ENCODE data around the gene NRF1. TPM values are rescaled to one million over a fixed set of nuclear protein-coding genes. Genes with fewer than 3 reads are reported as not detected.
"Not testable (repeated sequence)": the region's sequence is repeated elsewhere in the genome, so short reads cannot be mapped to it uniquely, and the experiment has no call there.

NRF1 gene
- total RNA-seq, 2 donors from 2014 or later, result 33.7 to 33.9 TPM

DNA sequence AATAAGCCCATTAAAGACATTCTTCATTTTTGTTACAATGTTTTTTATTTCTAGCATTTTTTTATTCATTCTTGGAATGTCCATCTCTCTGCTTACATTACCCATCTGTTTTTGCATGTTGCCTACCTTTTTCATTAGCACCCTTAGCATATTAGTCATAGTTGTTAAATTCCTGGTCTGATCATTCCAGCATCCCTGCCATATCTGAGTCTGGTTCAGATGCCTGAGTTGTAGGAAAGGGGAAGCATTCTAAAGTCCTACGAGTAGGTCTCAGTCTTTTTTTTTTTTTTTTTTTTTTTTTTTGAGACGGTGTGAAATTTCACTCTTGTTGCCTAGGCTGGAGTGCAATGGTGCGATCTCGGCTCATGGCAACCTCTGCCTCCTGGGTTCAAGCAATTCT, 19.7 kb upstream of the NRF1 start:
- no peaks in the 10 kb centered on the region for H3K9me3 ChIP-seq (ENCODE audit: control insufficient read depth, low read length, poor library complexity, severe bottlenecking)
- Mint-ChIP-seq H3K4me1 (no peaks in the 10 kb centered on the region), H3K27ac (no peak overlapping the region), H3K27me3 (no peaks in the 10 kb centered on the region), H3K36me3 (ENCODE audit: low read depth) (no peaks in the 10 kb centered on the region), H3K4me3 (no peak overlapping the region)
- DNase-seq (no peak), ATAC-seq (no peak)

DNA sequence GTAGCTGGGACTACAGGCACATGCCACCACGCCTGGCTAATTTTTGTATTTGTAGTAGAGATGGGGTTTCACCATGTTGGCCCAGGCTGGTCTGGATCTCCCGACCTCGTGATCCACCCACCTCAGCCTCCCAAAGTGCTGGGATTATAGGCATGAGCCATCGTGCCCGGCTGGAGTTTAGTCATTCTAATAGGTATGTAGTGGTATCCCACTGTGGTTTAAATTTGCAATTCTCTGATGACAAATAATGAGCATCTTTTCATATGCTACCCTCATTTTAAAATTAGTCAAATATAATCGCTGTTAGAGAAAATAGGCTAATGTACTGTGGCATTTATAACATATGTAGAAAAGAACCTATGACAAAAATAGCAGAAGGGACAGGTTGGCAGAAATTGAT, 15.1 kb upstream of the NRF1 start:
- H3K27ac Mint-ChIP-seq; DNase-seq; H3K27me3 Mint-ChIP-seq; ATAC-seq; H3K9me3 ChIP-seq (ENCODE audit: control insufficient read depth, low read length, poor library complexity, severe bottlenecking); H3K4me3 Mint-ChIP-seq; H3K36me3 Mint-ChIP-seq (ENCODE audit: low read depth); H3K4me1 Mint-ChIP-seq: not testable (repeated sequence)

DNA sequence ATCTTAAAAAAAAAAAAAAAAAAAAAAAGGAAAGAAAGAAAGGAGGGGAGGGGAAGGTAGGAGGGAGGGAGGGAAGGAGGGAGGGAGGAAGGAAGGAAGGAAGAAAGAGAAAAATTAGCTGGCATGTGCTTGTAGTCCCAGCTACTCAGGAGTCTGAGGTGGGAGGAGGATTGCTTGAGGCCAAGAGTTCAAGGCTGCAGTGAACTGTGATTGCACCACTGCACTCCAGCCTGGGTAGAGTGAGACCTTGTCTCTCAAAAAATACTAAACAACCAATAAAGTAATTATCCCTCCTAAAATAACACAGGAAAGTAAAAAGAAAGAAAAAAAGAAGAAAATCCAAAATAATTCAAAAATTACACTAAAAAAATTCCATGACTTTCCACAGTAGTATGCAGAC, 13.8 kb upstream of the NRF1 start:
- peaks cover 3% of the 10 kb centered on the region for H3K4me1 Mint-ChIP-seq
- no peak overlapping the region for H3K27ac Mint-ChIP-seq
- H3K36me3 Mint-ChIP-seq (ENCODE audit: low read depth), result no peaks in the 10 kb centered on the region
- no peak overlapping the region for H3K4me3 Mint-ChIP-seq
- ATAC-seq, result no peak
- no peak for DNase-seq
- no peaks in the 10 kb centered on the region for H3K27me3 Mint-ChIP-seq
- no peaks in the 10 kb centered on the region for H3K9me3 ChIP-seq (ENCODE audit: control insufficient read depth, low read length, poor library complexity, severe bottlenecking)

DNA sequence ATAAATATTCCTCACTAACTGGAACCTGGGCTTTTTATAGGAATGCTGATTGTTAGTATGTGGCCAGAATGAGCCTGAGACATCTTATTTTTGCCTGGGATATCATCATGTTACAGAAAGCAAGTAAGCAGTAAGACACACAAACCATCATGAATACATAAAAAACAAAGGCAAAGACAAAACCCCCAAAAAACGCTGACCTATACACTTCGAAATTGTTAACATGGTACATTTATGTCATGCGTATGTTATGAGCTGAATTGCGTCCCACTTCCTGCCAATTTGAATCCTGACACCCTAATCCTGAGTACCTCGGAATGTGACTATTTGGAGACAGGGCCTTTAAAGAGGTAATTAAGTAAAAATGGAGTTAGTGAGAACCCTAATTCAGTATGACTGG, 12.3 kb upstream of the NRF1 start:
- H3K9me3 ChIP-seq (ENCODE audit: control insufficient read depth, low read length, poor library complexity, severe bottlenecking), result no peaks in the 10 kb centered on the region
- H3K4me3 Mint-ChIP-seq, result no peak overlapping the region
- H3K36me3 Mint-ChIP-seq (ENCODE audit: low read depth), result no peaks in the 10 kb centered on the region
- no peaks in the 10 kb centered on the region for H3K27me3 Mint-ChIP-seq
- peaks cover 3% of the 10 kb centered on the region for H3K4me1 Mint-ChIP-seq
- ATAC-seq (no peak), DNase-seq (no peak)
- no peak overlapping the region for H3K27ac Mint-ChIP-seq

DNA sequence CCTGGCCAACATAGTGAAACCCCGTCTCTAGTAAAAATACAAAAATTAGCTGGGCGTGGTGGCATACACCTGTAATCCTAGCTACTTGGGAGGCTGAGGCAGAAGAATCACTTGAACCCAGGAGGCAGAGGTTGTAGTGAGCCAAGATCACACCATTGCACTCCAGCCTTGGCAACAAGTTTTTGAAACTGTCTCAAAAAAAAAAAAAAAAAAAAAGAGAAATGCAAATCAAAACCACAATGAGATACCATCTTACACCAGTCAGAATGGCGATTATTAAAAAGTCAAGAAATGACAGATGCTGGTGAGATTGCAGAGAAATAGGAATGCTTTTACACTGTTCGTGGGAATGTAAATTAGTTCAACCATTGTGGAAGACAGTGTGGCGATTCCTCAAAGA, 7.9 kb upstream of the NRF1 start:
- ATAC-seq, result not testable (repeated sequence)

GRCh38 chr7:129604021-129604420, 7.5 kb upstream of the NRF1 start:
- H3K36me3 Mint-ChIP-seq (ENCODE audit: low read depth); H3K9me3 ChIP-seq (ENCODE audit: control insufficient read depth, low read length, poor library complexity, severe bottlenecking); ATAC-seq; H3K27me3 Mint-ChIP-seq; H3K4me3 Mint-ChIP-seq; DNase-seq; H3K27ac Mint-ChIP-seq: not testable (repeated sequence)
- peaks cover 16% of the 10 kb centered on the region for H3K4me1 Mint-ChIP-seq

More for the DNA sequence above, 7.9 kb upstream of the NRF1 start:
- H3K36me3 Mint-ChIP-seq (ENCODE audit: low read depth); H3K9me3 ChIP-seq (ENCODE audit: control insufficient read depth, low read length, poor library complexity, severe bottlenecking); H3K27me3 Mint-ChIP-seq; DNase-seq; H3K27ac Mint-ChIP-seq; H3K4me3 Mint-ChIP-seq: not testable (repeated sequence)
- H3K4me1 Mint-ChIP-seq, result peaks cover 16% of the 10 kb centered on the region

GRCh38 chr7:129604713-129605437, 6.6 kb upstream of the NRF1 start:
- no peak overlapping the region for H3K27ac Mint-ChIP-seq
- H3K9me3 ChIP-seq (ENCODE audit: control insufficient read depth, low read length, poor library complexity, severe bottlenecking), result no peaks in the 10 kb centered on the region
- no peaks in the 10 kb centered on the region for H3K27me3 Mint-ChIP-seq
- H3K4me1 Mint-ChIP-seq, result peaks cover 25% of the 10 kb centered on the region
- H3K4me3 Mint-ChIP-seq, result no peak overlapping the region
- peaks cover 4% of the 10 kb centered on the region for H3K36me3 Mint-ChIP-seq (ENCODE audit: low read depth)
- no peak for ATAC-seq
- DNase-seq, result no peak

GRCh38 chr7:129605960-129606614, 5.4 kb upstream of the NRF1 start:
- no peak overlapping the region for H3K27ac Mint-ChIP-seq
- peaks cover 24% of the 10 kb centered on the region for H3K4me1 Mint-ChIP-seq
- H3K36me3 Mint-ChIP-seq (ENCODE audit: low read depth), result peaks cover 4% of the 10 kb centered on the region
- ATAC-seq, result no peak
- H3K27me3 Mint-ChIP-seq, result no peaks in the 10 kb centered on the region
- DNase-seq, result no peak
- H3K4me3 Mint-ChIP-seq, result no peak overlapping the region
- H3K9me3 ChIP-seq (ENCODE audit: control insufficient read depth, low read length, poor library complexity, severe bottlenecking), result no peaks in the 10 kb centered on the region

GRCh38 chr7:129606803-129607202, 4.7 kb upstream of the NRF1 start:
- H3K27me3 Mint-ChIP-seq, result no peaks in the 10 kb centered on the region
- peaks cover 24% of the 10 kb centered on the region for H3K4me1 Mint-ChIP-seq
- H3K4me3 Mint-ChIP-seq, result no peak overlapping the region
- no peak overlapping the region for H3K27ac Mint-ChIP-seq
- no peaks in the 10 kb centered on the region for H3K9me3 ChIP-seq (ENCODE audit: control insufficient read depth, low read length, poor library complexity, severe bottlenecking)
- ATAC-seq (no peak), DNase-seq (no peak)
- H3K36me3 Mint-ChIP-seq (ENCODE audit: low read depth), result peaks cover 4% of the 10 kb centered on the region

DNA sequence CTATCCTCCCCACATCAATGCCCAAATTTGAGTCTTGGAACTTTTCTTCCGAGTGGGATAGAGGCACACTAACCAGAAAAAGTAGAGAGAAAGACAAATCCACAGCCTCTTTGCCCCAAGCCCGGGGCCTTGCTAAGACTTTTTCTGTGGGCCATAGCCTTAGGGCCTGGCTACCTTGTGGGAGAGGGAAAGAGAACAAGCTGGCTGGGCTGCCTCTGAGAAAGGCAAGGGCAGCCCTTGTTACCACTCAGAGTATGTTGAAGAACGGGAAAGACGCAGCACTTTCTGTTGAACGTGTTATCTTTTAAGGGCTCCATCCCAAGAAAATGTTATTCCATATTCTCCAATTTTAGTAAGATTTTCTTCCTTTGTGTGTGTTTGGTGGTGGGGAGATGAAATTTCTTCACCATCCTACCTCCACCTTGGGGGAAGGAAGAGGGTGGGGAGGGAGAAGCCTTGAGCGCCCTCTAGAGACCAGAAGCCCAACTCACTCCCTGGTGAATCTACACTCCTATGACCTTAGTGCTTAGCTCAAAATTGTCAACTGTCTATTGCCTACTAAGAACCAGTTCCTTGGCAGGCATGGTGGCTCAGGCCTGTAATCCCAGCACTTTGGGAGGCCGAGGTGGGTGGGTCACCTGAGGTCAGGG, 3.9 kb upstream of the NRF1 start:
- Mint-ChIP-seq H3K36me3 (ENCODE audit: low read depth) (peaks cover 4% of the 10 kb centered on the region), H3K4me3 (peak overlapping the region; percentile 25), H3K27me3 (no peaks in the 10 kb centered on the region), H3K27ac (no peak overlapping the region), H3K4me1 (peaks cover 26% of the 10 kb centered on the region)
- H3K9me3 ChIP-seq (ENCODE audit: control insufficient read depth, low read length, poor library complexity, severe bottlenecking), result no peaks in the 10 kb centered on the region
- ATAC-seq (no peak), DNase-seq (peak in 1 of 3 donors; percentile 21)

DNA sequence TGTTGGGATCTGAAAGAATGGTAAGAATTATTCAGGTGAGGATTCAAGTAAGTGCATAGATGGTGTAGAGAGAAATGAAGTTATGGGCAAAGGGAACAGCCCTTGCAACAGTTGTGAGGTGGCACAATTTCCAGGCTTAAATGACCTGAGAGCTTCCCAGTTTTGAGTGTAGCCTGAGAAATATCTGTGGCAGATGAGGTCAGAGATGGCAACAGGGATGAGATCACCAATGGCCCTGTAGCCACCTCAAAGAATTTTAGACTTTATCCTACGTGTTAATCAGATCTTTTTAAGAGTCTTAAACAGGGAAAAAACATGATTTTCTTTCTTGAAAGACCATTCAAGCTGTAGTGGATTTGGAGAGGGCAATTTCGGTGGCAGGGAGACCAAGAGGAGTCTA, 1.9 kb upstream of the NRF1 start:
- peaks cover 4% of the 10 kb centered on the region for H3K36me3 Mint-ChIP-seq (ENCODE audit: low read depth)
- peak overlapping the region; percentile 92 for H3K27ac Mint-ChIP-seq
- ATAC-seq (no peak), DNase-seq (no peak)
- H3K9me3 ChIP-seq (ENCODE audit: control insufficient read depth, low read length, poor library complexity, severe bottlenecking), result no peaks in the 10 kb centered on the region
- H3K4me1 Mint-ChIP-seq, result peaks cover 36% of the 10 kb centered on the region
- H3K27me3 Mint-ChIP-seq, result no peaks in the 10 kb centered on the region
- peak overlapping the region; percentile 93 for H3K4me3 Mint-ChIP-seq

DNA sequence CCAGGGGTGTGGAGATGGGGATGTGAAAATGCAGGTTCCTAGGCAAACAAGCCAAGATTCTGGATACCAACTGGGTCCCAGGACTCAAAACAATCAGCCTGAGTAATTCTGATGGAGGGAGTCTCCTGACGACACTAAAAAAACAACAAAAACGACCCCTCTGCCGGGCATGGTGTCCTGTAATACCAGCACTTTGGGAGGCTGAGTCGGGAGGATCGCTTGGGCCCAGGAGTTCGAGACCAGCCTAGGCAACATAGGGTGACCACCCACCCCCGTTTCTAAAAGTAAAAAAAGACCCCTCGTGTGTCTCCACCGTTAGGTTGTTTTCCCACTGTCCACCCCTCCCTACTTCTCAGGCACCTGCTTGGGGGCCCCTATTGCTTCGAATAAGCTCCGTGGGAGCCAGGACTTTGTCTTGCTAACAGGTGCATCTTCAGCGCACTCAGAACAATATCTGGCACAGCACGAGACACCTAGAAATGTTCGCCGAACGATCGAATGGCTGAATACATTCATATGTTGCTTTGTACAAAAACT, 743 bp upstream of the NRF1 start:
- DNase-seq (no peak), ATAC-seq (no peak)
- peaks cover 34% of the 10 kb centered on the region for H3K4me1 Mint-ChIP-seq

More for the DNA sequence above, 743 bp upstream of the NRF1 start:
- peak overlapping the region; percentile 92 for H3K27ac Mint-ChIP-seq
- no peaks in the 10 kb centered on the region for H3K9me3 ChIP-seq (ENCODE audit: control insufficient read depth, low read length, poor library complexity, severe bottlenecking)
- peak overlapping the region; percentile 93 for H3K4me3 Mint-ChIP-seq
- no peaks in the 10 kb centered on the region for H3K27me3 Mint-ChIP-seq
- peaks cover 4% of the 10 kb centered on the region for H3K36me3 Mint-ChIP-seq (ENCODE audit: low read depth)
